Endothelial cell of umbilical vein (primary cell): ENCODE data around the gene GM2A. TPM values are rescaled to one million over a fixed set of nuclear protein-coding genes. Genes with fewer than 3 reads are reported as not detected.

Experiments used
- BruUV-seq: library from RNA; stranded (reverse); fragments of 400-500 nt; replicated peaks from 2 replicates; lab custom pipeline; 2021; lab: Mats Ljungman, UMichigan
- CTCF ChIA-PET: fragments of 300-600, 350-600 bp; sonication (Branson Sonifier 250); formaldehyde crosslinking; loops from one replicate; lab custom pipeline; 2021; ENCODE audit warnings: antibody characterized with exemption, inconsistent platforms; lab: Charles Lee
- POLR2A ChIA-PET: fragments of 300-600, 350-600 bp; sonication (Branson Sonifier 250); formaldehyde crosslinking; loops from one replicate; lab custom pipeline; 2021; ENCODE audit warnings: antibody characterized with exemption, inconsistent platforms; lab: Charles Lee
- DNase-seq: peaks from one replicate; pipeline ENCODE4 v3.0.0-alpha.2; 2011; ENCODE audit warnings: low read depth, low spot score
- FAIRE-seq: peaks from 2 replicates; lab custom pipeline; 2011; peaks lifted over from hg19 to GRCh38; lab: Jason Lieb, UNC
- H2AFZ ChIP-seq: 2 replicates; pipeline ENCODE4 v1.6.0; 2012; ENCODE audit warnings: low read depth, low read length, control low read depth, inconsistent platforms
- H3K27ac ChIP-seq: 2 replicates; pipeline ENCODE4 v1.5.1; 2011; ENCODE audit warnings: low read depth, mild to moderate bottlenecking, control low read depth, low read length, moderate library complexity; ENCODE audit not compliant: insufficient read depth
- H3K27me3 ChIP-seq, 2 experiments: 2 replicates each; pipeline versions ENCODE4 v1.6.0 to v1.6.1; 2011; ENCODE audit warnings: low read length in 2 of 2, mixed read lengths in 1 of 2; ENCODE audit not compliant: control insufficient read depth in 2 of 2, insufficient read depth in 2 of 2
- H3K36me3 ChIP-seq, 2 experiments: 2 replicates in 1 of 2; 3 replicates in 1 of 2; pipeline ENCODE4 v1.5.1; 2011; ENCODE audit warnings: low read length in 2 of 2, mild to moderate bottlenecking in 1 of 2, moderate library complexity in 1 of 2; ENCODE audit not compliant: control insufficient read depth in 2 of 2, insufficient read depth in 2 of 2; ENCODE audit errors: extremely low read depth in 1 of 2
- H3K4me1 ChIP-seq: 3 replicates; pipeline ENCODE4 v1.5.1; 2011; ENCODE audit warnings: mild to moderate bottlenecking, low read length; ENCODE audit not compliant: control insufficient read depth, insufficient read depth; ENCODE audit errors: extremely low read depth
- H3K4me2 ChIP-seq: 2 replicates; pipeline ENCODE4 v1.6.1; 2011; ENCODE audit warnings: low read length, control low read depth, mixed read lengths; ENCODE audit not compliant: insufficient read depth
- H3K4me3 ChIP-seq, 3 experiments: fragments of 200-600 bp in 1 of 3; sonication (generic), shearing (Covaris generic) in 1 of 3; replicated peaks in 1 of 3; 2 replicates each; pipeline ENCODE4 v1.5.1; 2011 to 2016; ENCODE audit warnings: control low read depth in 3 of 3, low read length in 3 of 3, mild to moderate bottlenecking in 2 of 3, inconsistent platforms in 1 of 3, low read depth in 1 of 3, moderate library complexity in 1 of 3; ENCODE audit not compliant: insufficient read depth in 1 of 3
- H3K79me2 ChIP-seq: 2 replicates; pipeline ENCODE4 v1.6.0; 2012; ENCODE audit warnings: low read length, inconsistent platforms; ENCODE audit not compliant: control insufficient read depth, insufficient read depth
- H3K9ac ChIP-seq: replicated peaks from 2 replicates; pipeline ENCODE3; 2011; ENCODE audit warnings: low read length, control low read depth; ENCODE audit not compliant: insufficient read depth; ENCODE audit errors: extremely low read depth
- H3K9me1 ChIP-seq: replicated peaks from 3 replicates; pipeline ENCODE4 v1.6.0; 2011; ENCODE audit warnings: mild to moderate bottlenecking, low read length; ENCODE audit not compliant: control insufficient read depth, insufficient read depth; ENCODE audit errors: extremely low read depth
- H3K9me3 ChIP-seq: replicated peaks from 2 replicates; pipeline ENCODE4 v1.5.1; 2012; ENCODE audit warnings: low read length, inconsistent platforms; ENCODE audit not compliant: control insufficient read depth, insufficient read depth
- H4K20me1 ChIP-seq: replicated peaks from 2 replicates; pipeline ENCODE3; 2011; ENCODE audit warnings: mild to moderate bottlenecking, low read length; ENCODE audit not compliant: control insufficient read depth, insufficient read depth; ENCODE audit errors: extremely low read depth
- CTCF ChIP-seq, 2 donors: IDR thresholded peaks; 1 replicate in 1 of 2; 2 replicates in 1 of 2; pipeline ENCODE4 v1.5.1; 2011; ENCODE audit warnings: low read length in 2 of 2, mild to moderate bottlenecking in 2 of 2, moderate library complexity in 2 of 2, control low read depth in 1 of 2, inconsistent platforms in 1 of 2, low read depth in 1 of 2; ENCODE audit not compliant: insufficient read depth in 1 of 2; ENCODE audit errors: extremely low read depth in 1 of 2
- EZH2 ChIP-seq: IDR thresholded peaks from 2 replicates; pipeline ENCODE4 v1.6.1; 2012; ENCODE audit warnings: borderline replicate concordance, low read depth, mild to moderate bottlenecking, moderate library complexity, low read length, inconsistent platforms; ENCODE audit not compliant: severe bottlenecking
- FOS ChIP-seq: IDR thresholded peaks from 2 replicates; pipeline ENCODE4 v1.6.1; 2011; ENCODE audit warnings: mild to moderate bottlenecking, low read length, moderate library complexity, borderline replicate concordance; ENCODE audit not compliant: insufficient read depth
- MAX ChIP-seq: IDR thresholded peaks from 2 replicates; pipeline ENCODE4 v1.6.1; 2011; ENCODE audit not compliant: insufficient read depth, insufficient read length
- MYC ChIP-seq: IDR thresholded peaks from one replicate; pipeline ENCODE4 v1.6.1; 2011; ENCODE audit warnings: mild to moderate bottlenecking, low read depth, low read length
- POLR2AphosphoS5 ChIP-seq: IDR thresholded peaks from 2 replicates; pipeline ENCODE4 v1.6.1; 2012; ENCODE audit warnings: low read depth, mild to moderate bottlenecking, control low read depth, low read length, moderate library complexity; ENCODE audit not compliant: insufficient read depth
- dilution Hi-C: fragments of 300-500 bp; cut with MboI; formaldehyde crosslinking; loops from one replicate; pipeline ENCODE4 v1.15.0; 2019; ENCODE audit warnings: low sequenced_read_pairs; ENCODE audit not compliant: extremely low pct_ligation_motif_present
- intact Hi-C: fragments of 100-400 bp; cut with micrococcal nuclease; formaldehyde crosslinking; loops from one replicate; pipeline ENCODE4 v1.10.0; 2022
- polyA plus RNA-seq, 4 experiments: library from polyadenylated mRNA; depleted of rRNA in 3 of 4; stranded (reverse) in 3 of 4; unstranded in 1 of 4; fragments of >200 nt; gene quantifications; 2 replicates each; pipeline versions ENCODE4 v1.2.1 to v1.2.3, GENCODE V29; 2011 to 2012; ENCODE audit warnings: missing spikeins in 1 of 4
- total RNA-seq: library from RNA; stranded (reverse); gene quantifications from 2 replicates; pipeline ENCODE4 v1.2.3, GENCODE V29; 2021

GM2A gene
- total and polyA plus RNA-seq, 2 donors (not counting 3 experiments of a cell fraction or from before 2014, with no cell fraction given) = 14.0 to 21.2 TPM

DNA sequence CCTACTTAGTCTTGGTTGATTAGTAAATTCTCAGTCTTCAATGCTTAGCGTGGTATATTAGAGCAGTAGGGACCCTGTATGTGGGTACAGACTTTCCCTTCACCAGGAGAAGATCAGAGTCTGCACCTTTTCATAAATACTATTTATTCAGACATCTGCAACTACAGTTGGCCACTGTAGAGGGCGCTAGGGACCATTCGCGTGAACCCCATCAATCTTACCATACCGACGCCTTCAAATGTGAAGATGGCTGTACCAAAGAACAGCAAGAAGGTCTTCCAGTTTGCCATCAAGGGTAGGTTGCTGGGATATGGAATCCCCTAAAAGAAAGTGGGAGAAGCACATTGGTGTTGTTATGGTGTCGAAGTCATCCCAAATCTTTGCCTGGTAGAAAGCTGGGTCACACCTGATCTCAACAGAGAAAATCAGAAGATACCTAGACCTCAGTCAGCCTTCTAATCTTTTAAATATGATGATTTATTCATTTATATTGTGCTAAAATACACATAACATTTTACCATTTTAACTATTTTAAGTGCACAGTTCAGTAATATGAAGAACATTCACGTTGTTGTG lies 31.5 kb downstream of the GM2A start:
- dilution Hi-C loops = no loop called here
- no peak overlapping the region for H3K4me3 ChIP-seq
- CTCF ChIA-PET = no interaction called here
- no peaks in the 10 kb centered on the region for H3K79me2 ChIP-seq
- H3K27me3 ChIP-seq = no peaks in the 10 kb centered on the region
- DNase-seq (no peak), FAIRE-seq (no peak)
- no peak overlapping the region for H3K4me2 ChIP-seq
- POLR2A ChIA-PET = no interaction called here
- intact Hi-C loops = no loop called here
- TF ChIP-seq CTCF (IDR thresholded peaks at IDR 0.05; ENCODE audit: extremely low read depth in 1 of 2, insufficient read depth in 1 of 2, low read depth in 1 of 2, low read length in 2 of 2) (peak; percentile 6 to 12), MAX (no peak), EZH2 (no peak), POLR2AphosphoS5 (no peak), MYC (no peak), FOS (no peak)
- no peaks in the 10 kb centered on the region for H3K36me3 ChIP-seq
- H3K27ac ChIP-seq = no peak overlapping the region
- no peaks in the 10 kb centered on the region for H3K9me3 ChIP-seq
- no TSS peak for BruUV-seq
- H2AFZ ChIP-seq = no peak overlapping the region
- H3K9me1 ChIP-seq = no peaks in the 10 kb centered on the region
- H3K9ac ChIP-seq = no peak overlapping the region
- H4K20me1 ChIP-seq = no peaks in the 10 kb centered on the region
- H3K4me1 ChIP-seq = no peaks in the 10 kb centered on the region
